ENCODE results near the gene JADE2.
"Not testable (repeated sequence)": the region's sequence is repeated elsewhere in the genome, so short reads cannot be mapped to it uniquely, and the experiment has no call there.

The JADE2 gene

DNA sequence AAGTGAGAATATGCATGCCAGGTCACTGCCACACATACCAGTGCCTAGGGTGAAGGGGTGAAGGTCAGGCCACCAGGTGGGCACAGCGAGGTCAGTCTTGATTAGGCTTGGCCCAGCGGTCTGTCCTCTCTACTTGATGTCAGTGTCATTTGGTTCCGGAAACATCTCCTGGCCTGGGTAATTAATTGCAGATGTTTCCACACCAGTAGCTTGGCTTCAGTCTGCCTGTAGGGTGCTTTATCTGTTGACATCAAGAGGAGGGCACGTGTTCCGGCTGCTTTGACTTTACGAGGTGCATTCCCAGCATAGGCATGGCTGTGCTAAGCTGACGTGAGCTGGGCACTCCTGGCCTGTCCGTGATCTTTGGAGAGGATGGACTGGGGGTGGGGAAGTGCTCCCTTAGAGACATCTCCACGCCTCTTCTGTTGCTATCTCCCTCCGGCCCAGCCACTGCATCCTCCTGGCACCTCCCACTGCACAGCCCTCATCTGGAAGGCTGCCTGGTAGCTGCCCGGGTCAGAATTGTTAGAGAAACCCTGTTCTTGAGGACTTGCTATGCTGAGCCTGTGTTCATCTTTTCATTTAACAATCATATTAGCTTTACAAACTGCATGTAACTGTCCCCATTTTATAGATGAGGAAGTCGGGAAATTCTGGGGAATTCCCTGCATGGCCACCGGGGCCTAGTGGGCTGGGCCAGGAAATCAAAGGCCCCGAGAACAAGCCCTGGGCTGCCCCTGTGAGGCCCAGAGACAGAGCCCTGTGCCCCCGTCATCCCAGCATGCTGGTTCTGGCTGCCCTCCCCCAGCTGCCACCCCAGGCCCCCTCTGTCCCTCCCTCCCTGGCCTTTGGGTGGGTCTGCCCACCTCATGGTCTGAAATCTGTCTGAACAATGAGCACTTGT, 29.1 kb downstream of the JADE2 start:
- no peak for DNase-seq

DNA sequence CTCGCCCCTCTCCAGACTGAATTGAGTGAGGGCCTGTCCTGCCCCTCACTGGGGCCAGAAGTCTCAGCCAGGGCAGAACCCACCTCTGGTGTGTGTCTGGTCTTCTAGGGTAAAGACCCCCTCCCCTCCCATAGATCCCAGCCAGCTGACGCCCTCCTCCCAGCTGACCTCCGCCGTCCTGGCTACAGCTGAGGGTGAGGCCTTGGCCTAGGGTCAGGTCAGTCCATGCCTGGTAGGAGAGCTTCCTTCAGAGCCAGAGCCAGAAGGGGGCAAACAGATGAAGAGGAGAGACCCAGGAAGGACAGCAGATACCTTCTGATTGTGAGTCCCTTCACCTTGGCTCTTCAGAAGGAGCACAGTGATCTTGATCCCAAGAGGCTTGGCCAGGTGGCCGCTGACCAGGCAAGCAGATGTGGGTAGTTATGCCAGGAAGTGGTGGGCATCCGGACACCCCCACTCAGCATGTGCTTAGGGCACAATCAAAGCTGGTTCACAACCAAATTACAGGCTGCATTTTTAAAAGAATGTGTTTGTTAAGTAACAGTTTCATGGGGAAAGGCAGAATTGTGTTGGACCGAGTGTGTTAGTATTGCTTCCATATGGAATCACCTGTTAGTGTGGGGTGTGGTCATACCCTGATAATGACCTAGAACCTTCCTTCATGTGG, 29.9 kb downstream of the JADE2 start:
- DNase-seq, result no peak

DNA sequence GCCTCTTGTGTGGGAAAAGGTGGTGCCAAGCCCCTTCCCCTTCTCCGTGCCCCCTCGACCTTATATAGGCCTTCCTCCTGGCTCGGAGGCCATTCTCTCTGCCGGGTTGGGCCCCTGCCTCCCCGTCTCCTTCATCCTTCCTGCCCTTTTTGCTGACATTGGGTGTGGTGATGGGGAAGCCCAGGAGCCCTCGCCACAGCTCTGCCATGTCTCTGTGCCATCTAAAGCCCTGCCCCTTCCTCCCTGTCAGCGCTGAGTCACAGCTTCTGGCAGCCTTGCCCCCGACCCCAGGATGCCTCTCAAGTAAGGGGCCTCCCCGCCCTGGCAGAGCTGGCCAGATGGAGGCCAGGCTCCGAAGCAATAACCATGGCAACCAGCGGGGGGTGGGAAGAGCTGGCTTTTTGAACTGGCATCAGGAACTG, 30.4 kb downstream of the JADE2 start:
- no peak for DNase-seq

DNA sequence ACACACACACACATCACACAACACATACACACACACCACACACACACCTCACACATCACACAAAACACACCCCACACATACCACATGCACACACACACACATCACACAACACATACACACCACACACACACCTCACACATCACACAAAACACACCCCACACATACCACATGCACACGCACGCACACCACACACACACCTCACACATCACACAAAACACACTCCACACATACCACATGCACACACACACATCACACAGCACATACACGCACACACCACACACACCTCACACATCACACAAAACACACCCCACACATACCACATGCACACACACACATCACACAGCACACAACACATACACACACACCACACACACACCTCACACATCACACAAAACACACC, 31.1 kb downstream of the JADE2 start:
- DNase-seq, result not testable (repeated sequence)

DNA sequence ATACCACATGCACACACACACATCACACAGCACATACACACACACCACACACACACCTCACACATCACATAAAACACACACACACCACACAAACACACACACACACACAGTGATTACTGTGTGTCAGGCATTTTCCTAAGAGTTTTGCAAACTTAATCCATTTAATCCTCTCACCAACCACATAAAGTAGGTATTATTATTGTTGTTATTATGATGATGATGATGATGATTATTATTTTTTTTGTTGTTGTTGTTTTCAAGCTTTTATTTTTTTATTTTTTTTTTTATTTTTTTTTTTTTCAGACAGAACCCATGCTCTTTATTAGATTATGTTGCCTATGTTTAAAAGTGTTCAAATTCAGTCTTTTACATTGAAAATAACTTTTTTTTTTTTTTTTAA, 31.5 kb downstream of the JADE2 start:
- no peak for DNase-seq

DNA sequence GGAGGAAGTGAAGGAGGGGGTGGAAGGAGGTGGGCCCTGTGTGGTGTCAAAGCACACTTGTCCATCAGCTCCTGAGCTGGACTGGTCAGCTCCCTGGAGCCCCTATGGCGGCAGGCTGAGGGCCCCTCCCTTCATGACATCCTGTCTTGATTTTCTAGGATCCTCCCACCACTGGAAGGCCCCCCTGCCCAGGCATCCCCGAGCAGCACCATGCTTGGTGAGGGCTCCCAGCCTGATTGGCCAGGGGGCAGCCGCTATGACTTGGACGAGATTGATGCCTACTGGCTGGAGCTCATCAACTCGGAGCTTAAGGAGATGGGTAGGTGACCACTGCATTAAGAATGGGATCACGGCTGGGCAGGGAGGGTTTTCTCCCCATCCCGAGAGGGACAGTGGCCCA, 34.2 kb downstream of the JADE2 start:
- no peak for DNase-seq

DNA sequence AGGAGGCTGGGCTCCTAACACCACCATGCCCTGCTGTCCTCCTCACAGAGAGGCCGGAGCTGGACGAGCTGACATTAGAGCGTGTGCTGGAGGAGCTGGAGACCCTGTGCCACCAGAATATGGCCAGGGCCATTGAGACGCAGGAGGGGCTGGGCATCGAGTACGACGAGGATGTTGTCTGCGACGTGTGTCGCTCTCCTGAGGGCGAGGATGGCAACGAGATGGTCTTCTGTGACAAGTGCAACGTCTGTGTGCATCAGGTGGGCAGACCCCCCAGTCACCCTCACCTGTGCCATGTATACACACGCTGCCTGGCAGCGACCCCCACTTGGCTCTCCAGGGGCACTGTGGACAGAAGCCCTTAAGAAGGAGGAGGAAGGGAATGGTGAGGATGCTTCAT, 35.2 kb downstream of the JADE2 start:
- DNase-seq, result no peak

DNA sequence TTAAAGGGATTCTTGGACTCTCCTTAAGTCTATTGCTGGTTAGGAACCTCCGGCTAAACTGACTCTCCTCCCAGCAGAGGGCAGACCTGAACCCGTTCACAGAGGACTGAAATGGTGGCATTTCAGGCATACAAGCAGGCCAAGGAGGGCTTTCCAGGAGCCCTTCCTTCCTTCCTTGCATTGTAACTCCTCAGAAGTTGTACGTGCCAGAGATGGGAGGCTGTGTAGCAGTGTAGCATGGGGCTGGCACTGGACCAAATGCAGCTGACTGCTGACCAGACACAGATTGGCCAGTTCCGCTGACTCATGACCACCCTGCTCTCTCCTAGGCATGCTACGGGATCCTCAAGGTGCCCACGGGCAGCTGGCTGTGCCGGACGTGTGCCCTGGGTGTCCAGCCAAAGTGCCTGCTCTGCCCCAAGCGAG, 36.4 kb downstream of the JADE2 start:
- no peak for DNase-seq

DNA sequence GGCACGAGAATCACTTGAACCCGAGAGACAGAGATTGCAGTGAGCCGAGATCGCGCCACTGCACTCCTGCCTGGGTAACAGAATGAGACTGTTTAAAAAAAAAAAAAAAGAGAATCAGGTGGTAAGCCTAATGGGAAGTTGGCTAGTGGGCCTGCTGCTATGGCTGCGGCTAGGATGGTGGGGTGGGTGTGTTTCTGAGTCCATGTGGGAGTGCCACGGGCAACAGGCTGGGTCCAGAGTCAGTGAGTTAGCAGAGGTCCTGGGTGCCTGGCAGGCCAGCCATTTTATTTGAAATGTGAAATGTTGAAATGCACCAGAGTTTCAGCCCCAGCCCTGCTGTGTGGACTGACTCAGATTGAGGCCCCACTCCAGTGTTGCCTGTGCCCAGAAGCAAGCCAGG, 37.8 kb downstream of the JADE2 start:
- DNase-seq, result no peak

DNA sequence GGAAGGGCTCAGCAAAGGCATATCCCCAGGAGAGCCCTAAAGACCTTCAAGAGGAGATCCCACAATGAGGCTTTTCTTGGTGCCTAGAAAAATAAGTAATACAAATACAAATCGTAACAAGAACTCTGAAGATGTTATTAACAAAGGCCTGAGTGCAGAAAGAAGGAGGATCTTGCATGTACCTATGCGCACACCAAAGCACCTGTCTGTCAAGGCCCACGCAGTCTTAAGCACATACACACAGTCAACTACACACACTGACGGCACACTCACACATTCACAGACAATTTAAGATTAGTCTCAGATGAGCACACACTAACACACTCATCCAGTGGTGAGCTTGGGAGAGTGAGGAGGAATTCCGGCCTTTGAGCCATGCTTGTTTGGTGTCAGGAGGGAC, 38.5 kb downstream of the JADE2 start:
- DNase-seq, result no peak

DNA sequence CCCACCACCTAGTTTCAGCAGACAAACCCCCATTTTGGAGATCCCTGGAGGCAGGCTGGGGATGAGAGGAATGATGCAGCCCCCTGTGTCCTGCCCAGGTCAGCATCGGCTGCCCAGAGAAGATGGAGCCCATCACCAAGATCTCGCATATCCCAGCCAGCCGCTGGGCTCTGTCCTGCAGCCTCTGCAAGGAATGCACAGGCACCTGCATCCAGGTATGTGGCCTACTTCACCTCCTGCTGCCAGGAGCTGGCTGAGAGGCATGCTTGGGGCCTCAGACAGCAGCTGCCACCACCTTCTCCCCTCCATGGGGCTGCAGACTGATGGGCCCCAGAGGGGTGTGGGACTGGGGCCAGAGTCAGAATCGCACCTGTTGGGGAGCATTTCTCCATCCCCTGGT, 38.9 kb downstream of the JADE2 start:
- DNase-seq, result no peak

DNA sequence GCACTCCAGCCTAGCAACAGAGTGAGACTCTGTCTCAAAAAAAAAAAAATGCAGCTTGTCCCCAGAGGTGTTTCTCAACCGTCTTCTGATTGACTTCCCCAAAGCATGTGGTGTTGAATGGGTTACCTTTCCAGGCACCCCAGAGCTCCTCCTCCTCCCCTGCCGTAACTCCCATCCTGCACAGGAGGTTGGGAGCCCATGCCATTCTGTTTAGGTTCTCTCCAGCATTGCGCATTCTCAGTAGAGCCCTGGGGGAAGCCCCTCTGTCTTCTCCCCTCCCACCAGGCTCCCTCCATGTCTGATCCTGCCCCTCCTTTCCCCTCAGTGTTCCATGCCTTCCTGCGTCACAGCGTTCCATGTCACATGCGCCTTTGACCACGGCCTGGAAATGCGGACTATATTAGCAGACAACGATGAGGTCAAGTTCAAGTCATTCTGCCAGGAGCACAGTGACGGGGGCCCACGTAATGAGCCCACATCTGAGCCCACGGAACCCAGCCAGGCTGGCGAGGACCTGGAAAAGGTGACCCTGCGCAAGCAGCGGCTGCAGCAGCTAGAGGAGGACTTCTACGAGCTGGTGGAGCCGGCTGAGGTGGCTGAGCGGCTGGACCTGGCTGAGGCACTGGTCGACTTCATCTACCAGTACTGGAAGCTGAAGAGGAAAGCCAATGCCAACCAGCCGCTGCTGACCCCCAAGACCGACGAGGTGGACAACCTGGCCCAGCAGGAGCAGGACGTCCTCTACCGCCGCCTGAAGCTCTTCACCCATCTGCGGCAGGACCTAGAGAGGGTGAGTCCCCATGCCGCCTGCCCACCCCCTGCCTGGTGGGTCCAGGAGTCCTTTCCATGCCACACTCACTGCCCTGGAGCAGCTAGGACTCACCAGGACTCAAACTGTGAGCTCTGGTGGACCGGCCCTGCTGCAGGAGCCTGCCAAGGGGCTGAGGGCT, 40.6 kb downstream of the JADE2 start:
- DNase-seq, result no peak

DNA sequence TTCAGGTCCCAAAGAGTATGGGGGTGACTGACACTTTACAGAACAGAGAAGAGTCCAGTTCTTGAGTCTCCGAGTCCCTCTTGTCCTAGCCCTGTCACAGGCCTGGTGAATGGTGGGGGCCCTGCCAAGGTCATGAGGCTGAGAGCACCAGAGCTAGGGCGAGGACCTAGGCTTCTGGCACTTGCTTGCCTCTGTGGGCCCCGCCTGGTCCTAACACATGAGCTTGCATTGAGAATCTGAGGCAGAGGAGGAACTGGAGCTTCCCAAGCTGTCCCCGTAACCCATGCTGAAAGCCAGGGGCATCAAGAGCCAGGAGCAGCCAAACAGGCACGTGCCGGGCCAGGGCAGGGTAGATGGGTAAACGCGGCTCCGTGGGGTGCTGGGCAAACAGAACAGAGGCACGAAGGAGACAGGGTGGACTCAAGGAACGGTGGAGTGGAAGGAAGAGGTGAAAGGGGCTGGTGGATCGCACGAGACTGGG, 41.3 kb downstream of the JADE2 start:
- no peak for DNase-seq

DNA sequence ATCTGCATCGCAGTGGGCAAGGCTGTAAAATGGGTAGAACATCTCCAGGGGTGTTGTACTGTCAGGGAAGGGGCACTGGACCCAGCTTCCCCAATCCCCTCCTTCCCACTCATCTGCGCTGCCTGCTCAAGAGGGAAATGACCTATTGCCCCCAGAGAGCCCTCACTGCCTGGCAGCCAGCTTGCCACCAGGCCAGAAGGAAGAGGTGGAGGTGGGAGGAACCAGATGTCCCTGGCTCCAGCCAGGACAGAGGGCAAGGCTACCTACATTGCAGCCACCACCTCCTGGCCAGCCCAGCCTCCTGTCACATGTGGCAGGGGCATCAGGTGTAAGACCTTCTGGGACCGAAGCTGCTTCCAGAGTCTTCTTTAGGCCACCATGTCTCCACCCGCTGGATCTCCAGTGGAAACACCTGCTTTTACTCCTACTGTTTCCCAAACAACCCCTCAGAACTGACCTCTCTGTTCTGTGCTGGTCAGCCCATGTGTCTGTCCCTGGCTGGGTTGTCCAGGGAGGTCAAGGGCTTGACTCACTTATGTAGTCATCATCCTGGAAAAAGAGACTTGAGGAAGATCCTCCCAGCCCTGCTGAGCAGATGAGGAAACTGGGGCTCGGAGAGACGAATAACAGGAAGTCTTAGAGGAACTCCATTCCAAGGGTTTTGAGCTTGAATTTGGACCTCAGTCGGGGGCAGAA, 42.3 kb downstream of the JADE2 start:
- DNase-seq, result no peak

DNA sequence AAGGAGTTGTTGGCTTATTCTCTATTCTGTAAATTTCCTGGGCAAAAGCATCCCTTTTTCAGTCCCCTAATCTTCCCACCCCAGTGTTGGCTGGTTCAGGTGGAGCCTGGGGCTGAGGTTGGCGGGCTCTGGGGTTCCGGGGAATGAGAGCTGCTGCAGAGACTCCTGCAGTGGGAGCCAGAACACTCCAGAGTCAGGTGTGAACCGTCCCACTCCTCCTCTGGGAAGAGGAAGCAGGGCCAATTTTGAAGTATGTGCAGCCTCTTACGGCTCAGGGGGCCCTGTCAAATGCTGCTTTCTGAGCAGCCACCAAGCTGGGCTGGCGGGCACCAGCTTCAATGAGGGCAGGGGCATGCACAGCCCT, 42.8 kb downstream of the JADE2 start:
- no peak for DNase-seq

DNA sequence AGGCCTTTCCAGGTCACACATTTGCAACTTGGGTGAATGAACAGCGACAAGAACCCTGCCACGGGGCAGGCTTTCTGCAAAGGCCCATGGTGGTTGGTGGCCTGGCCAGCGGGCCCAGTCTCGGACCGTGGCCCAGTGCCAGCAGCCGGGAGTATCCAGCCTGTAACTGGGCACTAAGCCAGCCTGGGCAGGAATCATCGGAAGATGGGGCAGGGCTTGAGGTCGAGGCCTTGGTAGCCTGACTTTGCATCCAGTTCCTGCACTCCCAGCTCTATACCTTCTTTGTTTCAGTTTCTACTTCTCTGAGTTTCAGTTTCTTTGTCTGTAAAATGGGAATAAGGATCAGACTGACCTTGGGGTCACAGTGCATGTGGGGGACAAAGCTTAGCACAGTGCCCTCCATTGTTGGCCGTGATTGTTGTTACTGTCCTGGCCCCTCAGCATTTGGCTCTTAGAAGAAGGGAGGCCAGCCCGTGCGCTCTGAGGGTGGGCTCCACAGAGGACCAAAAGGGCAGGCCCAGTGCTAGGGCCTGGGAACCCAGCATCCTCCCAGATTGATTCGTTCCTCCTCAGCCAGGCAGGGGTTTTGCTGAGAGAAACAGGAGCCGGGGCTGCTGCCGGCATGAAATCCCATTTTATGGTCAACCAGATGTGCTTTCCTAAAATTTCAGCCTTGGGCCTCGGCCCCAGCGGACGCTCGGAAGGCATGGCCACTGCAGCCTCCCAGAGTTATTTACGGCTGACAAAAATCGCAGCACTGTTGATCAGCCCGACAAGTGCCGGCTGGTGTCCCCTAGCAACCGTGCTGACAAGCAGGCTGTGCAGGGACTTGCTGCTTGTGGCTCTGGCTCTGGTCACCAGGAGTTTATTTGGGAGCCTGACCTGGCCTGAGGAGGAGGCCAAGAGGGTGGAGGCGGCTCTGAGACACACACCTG, 43.6 kb downstream of the JADE2 start:
- no peak for DNase-seq

DNA sequence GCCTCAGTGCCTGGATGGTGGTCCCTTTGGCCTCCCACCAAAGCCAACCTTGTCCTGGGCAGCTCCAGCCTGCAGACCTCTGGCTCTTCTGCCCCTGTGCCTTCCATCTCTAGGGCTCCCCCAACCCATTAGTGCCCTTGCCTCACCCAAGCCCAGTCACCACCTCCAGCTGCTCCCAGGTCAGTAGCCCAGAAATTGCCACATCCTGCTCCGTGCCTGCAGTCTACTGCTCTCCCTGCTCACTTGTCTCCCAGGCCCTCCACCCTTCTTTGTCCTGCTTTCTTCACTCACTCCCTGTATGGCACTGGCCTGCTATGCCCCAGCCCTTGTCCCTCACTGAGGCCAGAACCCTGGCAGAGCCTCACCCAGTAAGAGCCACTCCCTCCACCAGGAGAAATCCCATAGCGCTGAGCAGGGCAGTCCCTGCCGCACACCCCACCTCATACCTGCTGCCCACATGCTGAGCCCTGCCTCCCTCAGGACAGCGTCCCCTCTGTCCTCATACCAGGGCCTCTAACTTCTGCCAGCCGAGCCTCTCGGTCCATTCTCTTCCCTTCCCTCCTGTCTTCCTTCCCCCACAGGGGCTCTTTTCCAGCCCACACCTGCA, 44.4 kb downstream of the JADE2 start:
- no peak for DNase-seq

DNA sequence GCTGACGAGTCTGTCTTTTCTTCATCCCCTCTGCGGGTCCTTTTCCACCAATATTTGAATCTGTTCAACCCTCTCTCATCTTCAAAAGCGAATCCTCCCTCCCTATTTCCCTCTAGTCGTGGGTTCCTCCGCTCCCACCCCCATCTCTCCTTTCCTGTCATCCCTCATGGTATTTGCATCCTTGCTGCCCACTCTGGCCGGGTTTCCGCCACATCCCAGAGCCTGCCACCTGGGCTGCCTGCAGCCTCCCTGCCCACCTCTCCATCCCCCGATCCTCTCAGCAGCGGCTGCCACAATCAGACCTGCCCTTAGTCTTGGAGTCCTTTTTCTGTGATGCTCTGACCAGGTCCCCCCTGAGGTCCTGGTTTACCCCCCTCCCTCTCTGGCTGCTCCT, 44.9 kb downstream of the JADE2 start:
- DNase-seq, result no peak

DNA sequence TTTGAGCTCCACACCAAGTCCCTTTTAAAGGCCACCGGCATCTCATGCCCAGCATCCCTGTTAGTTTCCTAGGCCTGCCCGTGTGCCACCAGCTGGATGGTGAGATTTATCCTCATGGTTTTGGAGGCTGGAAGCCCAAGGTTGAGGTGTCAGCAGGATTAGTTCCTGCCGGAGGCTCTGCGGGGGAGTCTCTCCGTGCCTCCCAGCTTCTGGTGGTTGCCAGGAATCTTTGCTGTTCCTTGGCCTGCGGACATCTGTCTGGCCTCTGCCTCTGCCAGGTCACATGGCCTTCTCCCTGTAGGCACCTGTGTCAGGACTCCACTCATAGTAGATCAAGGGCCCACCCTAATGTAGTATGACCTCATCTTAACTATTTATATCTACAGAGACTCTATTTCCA, 45.4 kb downstream of the JADE2 start:
- no peak for DNase-seq

DNA sequence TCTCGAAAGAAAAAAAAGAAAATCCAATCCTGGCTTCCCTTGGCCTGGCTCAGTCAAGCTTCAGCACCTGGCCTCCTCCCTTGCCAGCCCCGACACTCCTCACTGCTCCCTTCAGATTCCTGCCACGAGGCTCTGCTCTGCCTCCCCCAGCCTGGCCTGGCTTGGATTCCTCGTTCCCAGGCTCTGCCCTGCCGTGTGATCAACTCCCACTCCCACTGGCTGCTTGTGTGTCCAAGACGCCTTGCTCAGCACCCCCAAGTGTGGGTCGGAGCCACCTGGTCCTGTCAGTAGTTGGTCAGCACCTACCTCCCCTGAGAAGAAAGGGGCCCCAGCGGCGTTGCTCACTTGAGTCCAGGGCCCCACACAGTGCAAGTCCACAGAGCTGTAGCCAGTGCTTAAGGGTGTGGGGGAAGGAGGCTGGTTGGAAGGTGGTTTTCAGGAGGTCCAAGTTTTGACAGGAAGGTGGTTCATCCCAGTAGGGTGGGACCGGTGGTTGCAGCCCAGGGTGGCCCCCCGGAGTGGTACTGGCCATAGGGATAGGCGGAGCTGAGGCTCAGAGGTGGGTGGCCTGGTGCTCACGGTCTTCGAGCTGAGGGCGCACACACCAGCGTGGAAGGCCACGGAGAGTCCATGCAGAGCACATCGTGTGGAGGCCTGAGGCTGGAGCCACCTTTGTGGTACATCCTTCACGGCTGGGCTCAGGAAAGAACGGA, 46.4 kb downstream of the JADE2 start:
- DNase-seq, result no peak
